Heart left ventricle (tissue), 16 donors: ENCODE data around the gene PSD4. TPM values are rescaled to one million over a fixed set of nuclear protein-coding genes. Genes with fewer than 3 reads are reported as not detected.

ENCODE experiments used
- ATAC-seq, 4 donors: fragments of 200-7000 bp; cut with Tn5 transposase; one replicate each; pipeline ENCODE4 v1.9.1; 2020 to 2022; ENCODE audit warnings: moderate library complexity in 4 of 4, mild to moderate bottlenecking in 3 of 4, moderate number of reproducible peaks in 1 of 4
- DNase-seq, 5 donors: peaks; one replicate each; pipeline ENCODE4 v3.0.0-alpha.2; 2020
- H3K27ac ChIP-seq, 12 donors: fragments of 200-600 bp; sonication (generic) in 4 of 12; one replicate each; pipeline versions ENCODE4 v1.5.0 to v1.8.0; 2016 to 2022; ENCODE audit warnings: mild to moderate bottlenecking in 2 of 12
- H3K27me3 ChIP-seq, 9 donors: fragments of 200-600 bp; sonication (generic) in 2 of 9; one replicate each; pipeline versions ENCODE4 v1.5.1 to v1.8.0; 2016 to 2022; ENCODE audit warnings: mild to moderate bottlenecking in 3 of 9
- H3K36me3 ChIP-seq, 9 donors: fragments of 200-600 bp; sonication (generic) in 2 of 9; one replicate each; pipeline versions ENCODE4 v1.5.0 to v1.8.0; 2018 to 2022; ENCODE audit warnings: mild to moderate bottlenecking in 2 of 9
- H3K4me1 ChIP-seq, 12 donors: fragments of 200-600 bp; sonication (generic) in 4 of 12; one replicate each; pipeline versions ENCODE4 v1.5.0 to v1.8.0; 2016 to 2022; ENCODE audit warnings: mild to moderate bottlenecking in 3 of 12
- H3K4me3 ChIP-seq, 12 donors: fragments of 200-600 bp; sonication (generic) in 4 of 12; one replicate each; pipeline versions ENCODE4 v1.5.0 to v1.8.0; 2017 to 2022; ENCODE audit warnings: mild to moderate bottlenecking in 9 of 12, moderate library complexity in 4 of 12
- H3K9me3 ChIP-seq, 12 donors: fragments of 200-600 bp; sonication (generic) in 4 of 12; one replicate each; pipeline versions ENCODE4 v1.5.0 to v1.8.0; 2016 to 2022; ENCODE audit warnings: mild to moderate bottlenecking in 1 of 12
- POLR2A ChIP-seq, 2 donors: fragments of 450-650 bp; IDR thresholded peaks; one replicate each; pipeline ENCODE4 v1.6.1; 2017; ENCODE audit warnings: antibody characterized with exemption in 2 of 2, mild to moderate bottlenecking in 2 of 2, moderate library complexity in 2 of 2
- WGBS, 4 donors: extraction: QIAGEN DNeasy Blood & Tissue Kit in 2 of 4; methylation state at CpG; one replicate each; pipeline versions ENCODE4 v1.1.5 to v1.1.7; 2013 to 2018; 5-methylcytosine and 5-hydroxymethylcytosine counted together
- intact Hi-C, 10 donors: fragments of 100-400 bp; cut with DNase I; formaldehyde crosslinking; loops; one replicate each; pipeline versions ENCODE4 v1.11.1 to v1.14.2; 2022
- polyA plus RNA-seq, 2 donors: library from polyadenylated mRNA; stranded (reverse); fragments of 200-250 nt; gene quantifications; one replicate each; pipeline ENCODE4 v1.2.3, GENCODE V29; 2013
- total RNA-seq, 9 donors: library from RNA; depleted of rRNA in 2 of 9; stranded (reverse); fragments of >200 nt in 2 of 9; fragmentation: NEBNext Ultra II Directional in 3 of 9; extraction: Animal tissue kit (Norgen Biotek cat#: 25700) in 3 of 9; gene quantifications; one replicate each; pipeline versions ENCODE4 v1.1.0 to v1.2.4, GENCODE V29; 2016 to 2023
- TF ChIP-seq, protein P1 (sequence below), 12 donors: fragments of 200-600 bp; sonication (generic) in 4 of 12; IDR thresholded peaks; one replicate each; pipeline versions ENCODE4 v1.5.0 to v1.8.0; 2018 to 2022; ENCODE audit warnings: antibody characterized with exemption in 12 of 12, mild to moderate bottlenecking in 5 of 12
- donor health status: ischemic (EF 13 %, LVEDD 7.1; RV severe dilation, severe dysfunction).
- donor health status: healthy with polysubstance abuse.
- donor health status: DM: no; HTN: yes; CAD: no.
- donor health status: DM: no; HTN: no; CAD: no.
- donor health status: ischemic (EF 25% LVEDD 6.9; RV normal size, moderate dysfunction).
- donor health status: ischemic (EF 25% LVEDD 5.7; RV mildly dilated, moderate dysfunction).
- donor health status: healthy.
- donor health status: DM: yes; HTN: yes; CAD: no.
- donor health status: ischemic (EF 35%, LVEDD 5.7; RV mildly dilated, moderate dysfunction).
- donor health status: nonischemic (EF 11% LVEDD 7.7; RV severe dilation, severe dysfunction).
- donor health status: DM: yes; HTN: yes; CAD: no.
- donor health status: PGD.
- donor health status: ischemic (EF 29% LVEDD 5.4; RV normal size, mild dysfunction).
- donor health status: nonischemic (EF 23%, LVEDD 6.1; RV moderate dilation, normal function).

PSD4 gene
- total and polyA plus RNA-seq, 11 donors, result 0.65 to 23.4 (median 1.9) TPM

DNA sequence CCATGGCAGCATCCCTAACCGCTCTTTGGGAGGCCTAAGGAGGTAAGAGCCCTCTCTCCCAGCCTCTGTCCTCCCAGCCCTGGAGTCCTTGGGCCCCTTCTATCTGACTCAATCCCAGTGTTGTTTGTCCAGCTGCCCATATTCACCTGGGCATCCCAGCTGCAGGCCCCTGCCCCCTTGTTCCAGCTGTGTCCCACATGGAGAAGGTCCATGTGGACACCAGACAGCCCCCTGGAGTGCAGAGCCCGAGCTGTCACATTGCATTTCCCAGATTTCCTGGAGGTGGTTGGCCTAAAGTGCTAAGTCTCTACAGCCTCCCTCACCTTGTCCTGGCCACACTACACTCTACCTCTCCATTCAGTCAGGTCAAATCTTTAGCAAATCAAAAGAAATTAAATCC is 42.5 kb downstream of the PSD4 start:
- 87 to 100% (median 90%) methylated on average over 2 of the region's 2 CpGs for WGBS, 4 donors
- H3K27me3 ChIP-seq, result no peaks in the 10 kb centered on the region
- H3K4me1 ChIP-seq, result peaks cover 1 to 57% (median 36%) of the 10 kb centered on the region in 12 donors
- no peaks in the 10 kb centered on the region for H3K9me3 ChIP-seq
- no peak overlapping the region for H3K4me3 ChIP-seq
- TF ChIP-seq, protein P1, sequence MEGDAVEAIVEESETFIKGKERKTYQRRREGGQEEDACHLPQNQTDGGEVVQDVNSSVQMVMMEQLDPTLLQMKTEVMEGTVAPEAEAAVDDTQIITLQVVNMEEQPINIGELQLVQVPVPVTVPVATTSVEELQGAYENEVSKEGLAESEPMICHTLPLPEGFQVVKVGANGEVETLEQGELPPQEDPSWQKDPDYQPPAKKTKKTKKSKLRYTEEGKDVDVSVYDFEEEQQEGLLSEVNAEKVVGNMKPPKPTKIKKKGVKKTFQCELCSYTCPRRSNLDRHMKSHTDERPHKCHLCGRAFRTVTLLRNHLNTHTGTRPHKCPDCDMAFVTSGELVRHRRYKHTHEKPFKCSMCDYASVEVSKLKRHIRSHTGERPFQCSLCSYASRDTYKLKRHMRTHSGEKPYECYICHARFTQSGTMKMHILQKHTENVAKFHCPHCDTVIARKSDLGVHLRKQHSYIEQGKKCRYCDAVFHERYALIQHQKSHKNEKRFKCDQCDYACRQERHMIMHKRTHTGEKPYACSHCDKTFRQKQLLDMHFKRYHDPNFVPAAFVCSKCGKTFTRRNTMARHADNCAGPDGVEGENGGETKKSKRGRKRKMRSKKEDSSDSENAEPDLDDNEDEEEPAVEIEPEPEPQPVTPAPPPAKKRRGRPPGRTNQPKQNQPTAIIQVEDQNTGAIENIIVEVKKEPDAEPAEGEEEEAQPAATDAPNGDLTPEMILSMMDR (IDR thresholded peaks at IDR 0.05), result no peak
- TF ChIP-seq POLR2A (IDR thresholded peaks at IDR 0.05), result no peak
- peak overlapping the region in 8 of 12 donors; percentile 55 to 83 (median 76) for H3K27ac ChIP-seq
- ATAC-seq (no peak), DNase-seq (no peak)
- intact Hi-C loops, result no loop called here
- no peaks in the 10 kb centered on the region for H3K36me3 ChIP-seq

DNA sequence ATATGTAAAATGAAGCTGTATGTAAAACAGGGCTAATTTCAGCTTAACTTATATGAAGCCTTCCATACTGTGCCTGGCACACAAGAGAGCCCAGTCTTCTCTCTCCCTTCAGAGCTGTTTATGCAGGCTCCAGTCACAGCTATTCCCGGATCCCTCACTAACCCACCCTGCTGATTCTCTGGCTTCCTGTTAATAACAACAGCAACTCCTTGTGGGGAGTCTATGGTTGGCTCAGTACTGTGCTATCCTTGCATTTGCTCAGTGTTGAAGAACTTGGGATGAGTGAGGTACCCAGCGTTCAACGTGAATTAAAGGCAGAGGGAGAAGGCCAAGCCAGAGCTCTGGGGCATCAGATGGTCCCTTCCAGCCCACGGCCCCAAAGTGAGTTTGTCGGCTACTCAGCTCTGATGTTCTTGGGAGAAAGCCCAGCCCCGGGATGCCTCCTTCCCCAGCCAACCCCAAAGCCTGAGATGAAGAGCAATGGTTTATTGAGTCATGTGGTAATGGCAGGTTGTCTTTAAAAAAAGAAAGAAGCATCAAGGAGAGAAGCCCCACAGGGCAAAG is 43.2 kb downstream of the PSD4 start:
- Histone ChIP-seq H3K27ac (peak overlapping the region; percentile 35 to 83 (median 76)), H3K9me3 (no peaks in the 10 kb centered on the region), H3K4me1 (peaks cover 0 to 50% (median 29%) of the 10 kb centered on the region in 12 donors), H3K36me3 (no peaks in the 10 kb centered on the region), H3K27me3 (no peaks in the 10 kb centered on the region), H3K4me3 (no peak overlapping the region)
- no peak for DNase-seq
- TF ChIP-seq POLR2A (IDR thresholded peaks at IDR 0.05), result no peak
- TF ChIP-seq, protein P1 (IDR thresholded peaks at IDR 0.05), result no peak
- intact Hi-C loops, result no loop called here
- 57 to 64% (median 60%) methylated on average over 6 of the region's 6 CpGs for WGBS, 4 donors
- ATAC-seq, result peak in 3 of 4 donors; percentile 32 to 68 (median 38)

DNA sequence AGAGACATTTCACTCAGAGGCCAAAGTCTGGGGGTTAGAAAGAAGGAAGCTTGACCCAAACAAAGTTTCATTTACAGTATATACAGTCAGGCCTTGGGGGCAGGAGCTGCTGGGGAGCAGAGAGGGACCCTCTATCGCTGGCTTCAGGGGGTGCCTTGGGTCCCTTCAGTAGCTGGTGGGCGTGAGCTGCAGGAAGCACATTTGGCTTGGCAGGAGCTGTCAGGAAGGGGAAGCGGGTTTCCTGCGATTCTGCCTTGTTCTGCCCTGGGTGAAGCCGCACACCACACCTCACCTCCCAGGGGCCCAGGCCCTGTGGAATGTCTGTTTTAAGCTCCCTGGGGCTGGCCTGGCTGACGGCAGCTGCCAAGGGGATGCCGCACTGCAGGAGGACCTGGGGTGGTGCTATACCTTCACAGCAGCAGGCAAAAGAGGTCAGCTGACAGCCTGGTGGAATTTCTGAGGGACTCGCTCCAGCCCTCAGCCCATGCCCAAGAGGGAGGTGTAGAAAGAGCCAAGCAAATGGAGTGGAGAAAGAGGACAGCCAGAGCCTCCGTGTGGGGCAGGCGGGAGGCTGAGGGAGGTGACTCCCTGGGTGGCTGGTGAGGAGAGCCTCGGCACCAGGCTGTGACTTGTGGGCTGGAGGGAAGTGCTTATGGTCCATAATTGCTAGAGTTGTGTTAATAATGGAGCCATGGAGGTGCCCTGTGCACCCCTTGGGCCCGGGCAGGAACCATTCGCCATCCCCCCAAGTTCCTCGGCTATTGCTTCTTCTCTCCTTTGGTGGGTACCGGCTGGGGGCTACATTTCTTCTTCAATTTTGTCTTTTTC is 43.9 kb downstream of the PSD4 start:
- no peaks in the 10 kb centered on the region for H3K9me3 ChIP-seq
- no peaks in the 10 kb centered on the region for H3K36me3 ChIP-seq
- DNase-seq, result peak in 4 of 5 donors; percentile 44 to 64 (median 58)
- WGBS, 4 donors, result 59 to 82% (median 68%) methylated on average over 11 to 15 of the region's 15 CpGs
- ATAC-seq, result peak; percentile 64 to 80 (median 69)
- intact Hi-C loops, result no loop called here
- H3K27me3 ChIP-seq, result no peaks in the 10 kb centered on the region
- H3K27ac ChIP-seq, result peak overlapping the region; percentile 35 to 83 (median 76)
- TF ChIP-seq, protein P1 (IDR thresholded peaks at IDR 0.05), result no peak
- peaks cover 0 to 47% (median 24%) of the 10 kb centered on the region in 12 donors for H3K4me1 ChIP-seq
- no peak overlapping the region for H3K4me3 ChIP-seq
